Left ventricle myocardium inferior (tissue), 1 donor: ENCODE results near the gene NBEA. TPM values are rescaled to one million over a fixed set of nuclear protein-coding genes. Genes with fewer than 3 reads are reported as not detected.
A peak's percentile ranks its signal among the peaks of the same experiment; 100 is the strongest.

ENCODE experiments used
- DNase-seq: peaks from one replicate; pipeline ENCODE4 v3.0.0-alpha.2; 2020
- H3K27ac ChIP-seq: fragments of 200-600 bp; replicated peaks from 2 replicates; pipeline ENCODE4 v1.8.0; 2021
- H3K27me3 ChIP-seq: fragments of 200-600 bp; 2 replicates; pipeline ENCODE4 v1.8.0; 2021; ENCODE audit warnings: low read depth
- H3K36me3 ChIP-seq: fragments of 200-600 bp; 2 replicates; pipeline ENCODE4 v1.8.0; 2021
- H3K4me1 ChIP-seq: fragments of 200-600 bp; 2 replicates; pipeline ENCODE4 v1.8.0; 2021
- H3K4me3 ChIP-seq: fragments of 200-600 bp; 2 replicates; pipeline ENCODE4 v1.8.0; 2021; ENCODE audit warnings: mild to moderate bottlenecking, moderate library complexity
- H3K9me3 ChIP-seq: fragments of 200-600 bp; replicated peaks from 2 replicates; pipeline ENCODE4 v1.8.0; 2021
- intact Hi-C: fragments of 100-400 bp; cut with micrococcal nuclease; formaldehyde crosslinking; loops from one replicate; pipeline ENCODE4 v1.11.0; 2022
- total RNA-seq: library from RNA; stranded (reverse); fragmentation: NEBNext Ultra II Directional; extraction: Animal tissue kit (Norgen Biotek cat#: 25700); gene quantifications from one replicate; pipeline ENCODE4 v1.2.1, GENCODE V29; 2021
- TF ChIP-seq, protein P1 (sequence below): fragments of 200-600 bp; IDR thresholded peaks from 2 replicates; pipeline ENCODE4 v1.8.0; 2021; ENCODE audit warnings: antibody characterized with exemption, mild to moderate bottlenecking, borderline replicate concordance
- donor health status: DM: no; HTN: yes; CAD: no; lungs with severe emphysema.

NBEA gene
- total RNA-seq, 1 donor from 2014 or later, result 21.0 TPM

DNA sequence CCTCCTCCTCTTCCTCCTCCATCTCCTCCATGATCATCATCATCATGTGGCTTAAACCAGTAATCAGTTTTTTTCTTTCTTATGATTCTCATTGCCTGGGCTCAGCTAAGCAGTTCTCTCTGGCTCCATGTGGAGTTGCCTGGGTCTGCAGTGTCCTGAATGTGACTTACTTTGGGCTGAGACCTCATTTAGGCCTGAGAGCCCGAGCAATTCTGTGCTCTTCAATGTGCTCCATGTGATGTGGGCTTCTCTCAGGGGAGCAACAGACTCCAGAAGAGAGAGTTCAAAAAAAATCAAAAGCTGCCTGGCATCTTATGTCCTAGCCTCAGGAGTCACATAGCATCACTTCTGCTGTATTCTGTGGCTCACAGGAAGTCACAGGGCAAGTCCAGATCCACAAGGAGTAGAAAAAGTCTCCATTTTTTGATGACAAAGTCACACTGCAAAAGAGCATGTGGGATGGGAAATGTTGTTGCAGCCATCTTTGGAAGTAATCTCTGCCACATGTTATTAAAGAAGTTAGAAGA lies 405.7 kb downstream of the NBEA start:
- intact Hi-C loops, result no loop called here
- no peak overlapping the region for H3K27ac ChIP-seq
- no peaks in the 10 kb centered on the region for H3K9me3 ChIP-seq
- no peaks in the 10 kb centered on the region for H3K36me3 ChIP-seq
- DNase-seq, result no peak
- no peaks in the 10 kb centered on the region for H3K27me3 ChIP-seq
- TF ChIP-seq, protein P1, sequence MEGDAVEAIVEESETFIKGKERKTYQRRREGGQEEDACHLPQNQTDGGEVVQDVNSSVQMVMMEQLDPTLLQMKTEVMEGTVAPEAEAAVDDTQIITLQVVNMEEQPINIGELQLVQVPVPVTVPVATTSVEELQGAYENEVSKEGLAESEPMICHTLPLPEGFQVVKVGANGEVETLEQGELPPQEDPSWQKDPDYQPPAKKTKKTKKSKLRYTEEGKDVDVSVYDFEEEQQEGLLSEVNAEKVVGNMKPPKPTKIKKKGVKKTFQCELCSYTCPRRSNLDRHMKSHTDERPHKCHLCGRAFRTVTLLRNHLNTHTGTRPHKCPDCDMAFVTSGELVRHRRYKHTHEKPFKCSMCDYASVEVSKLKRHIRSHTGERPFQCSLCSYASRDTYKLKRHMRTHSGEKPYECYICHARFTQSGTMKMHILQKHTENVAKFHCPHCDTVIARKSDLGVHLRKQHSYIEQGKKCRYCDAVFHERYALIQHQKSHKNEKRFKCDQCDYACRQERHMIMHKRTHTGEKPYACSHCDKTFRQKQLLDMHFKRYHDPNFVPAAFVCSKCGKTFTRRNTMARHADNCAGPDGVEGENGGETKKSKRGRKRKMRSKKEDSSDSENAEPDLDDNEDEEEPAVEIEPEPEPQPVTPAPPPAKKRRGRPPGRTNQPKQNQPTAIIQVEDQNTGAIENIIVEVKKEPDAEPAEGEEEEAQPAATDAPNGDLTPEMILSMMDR, result no peak
- H3K4me3 ChIP-seq, result no peak overlapping the region
- H3K4me1 ChIP-seq, result peaks cover 30% of the 10 kb centered on the region

GRCh38 chr13:35349052-35349451 lies 407.0 kb downstream of the NBEA start:
- no peaks in the 10 kb centered on the region for H3K27me3 ChIP-seq
- peak overlapping the region; percentile 19 for H3K4me3 ChIP-seq
- no peaks in the 10 kb centered on the region for H3K9me3 ChIP-seq
- intact Hi-C loops, result no loop called here
- TF ChIP-seq, protein P1, result no peak
- peak overlapping the region; percentile 45 for H3K27ac ChIP-seq
- peaks cover 4% of the 10 kb centered on the region for H3K36me3 ChIP-seq
- H3K4me1 ChIP-seq, result peaks cover 30% of the 10 kb centered on the region
- no peak for DNase-seq

DNA sequence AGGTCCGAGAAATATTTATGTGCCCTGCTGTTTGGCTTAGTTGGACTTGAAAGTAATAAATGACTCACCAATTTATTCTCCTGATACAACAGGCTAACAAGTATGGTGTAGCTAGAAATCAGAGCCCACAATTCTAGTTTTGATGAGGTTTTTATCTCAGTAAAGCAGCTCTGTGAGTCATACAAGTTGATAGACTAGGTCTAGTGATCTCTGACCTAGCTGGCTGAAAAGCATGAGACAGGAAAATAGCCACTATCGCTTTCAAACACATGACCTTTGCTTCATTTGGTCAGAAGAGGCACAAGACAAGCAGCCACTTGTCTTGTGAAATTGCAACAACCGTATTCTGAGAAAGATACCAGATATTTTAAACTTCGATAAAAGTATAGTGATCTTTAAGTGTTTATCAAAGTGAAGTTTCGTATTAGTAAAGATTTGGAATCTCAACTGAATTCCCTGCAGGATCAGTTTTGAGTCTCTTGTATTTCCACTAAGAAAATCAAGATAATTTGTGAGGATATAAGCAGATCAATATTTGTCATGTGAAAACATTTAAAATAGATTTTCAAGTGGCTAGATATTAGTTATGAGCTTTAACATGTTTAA lies 407.7 kb downstream of the NBEA start:
- H3K27me3 ChIP-seq, result no peaks in the 10 kb centered on the region
- H3K4me1 ChIP-seq, result peaks cover 25% of the 10 kb centered on the region
- no peak for DNase-seq
- H3K27ac ChIP-seq, result peak overlapping the region; percentile 45
- peak overlapping the region; percentile 19 for H3K4me3 ChIP-seq
- no peaks in the 10 kb centered on the region for H3K9me3 ChIP-seq
- intact Hi-C loops, result no loop called here
- H3K36me3 ChIP-seq, result peaks cover 4% of the 10 kb centered on the region
- TF ChIP-seq, protein P1, result no peak

DNA sequence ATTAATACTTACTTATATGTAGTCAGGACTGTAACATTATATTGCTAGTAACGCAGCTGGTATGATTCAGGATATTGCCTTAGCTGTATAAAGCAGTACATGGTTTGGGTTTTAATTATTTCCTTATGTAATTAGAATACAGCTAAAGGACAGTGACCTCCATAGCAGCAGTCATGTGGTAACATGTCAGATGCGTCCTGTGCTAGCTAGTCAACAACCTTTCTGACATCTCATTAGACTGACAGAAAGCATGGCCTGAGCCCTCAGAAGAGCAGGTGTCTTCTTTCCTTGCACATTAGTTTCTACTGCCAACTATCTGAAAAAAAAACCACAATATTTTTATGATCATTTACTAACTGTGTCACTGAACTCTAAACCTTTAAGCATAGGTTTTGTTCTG lies 412.2 kb downstream of the NBEA start:
- Histone ChIP-seq H3K4me3 (no peak overlapping the region), H3K4me1 (peaks cover 10% of the 10 kb centered on the region), H3K27ac (no peak overlapping the region), H3K9me3 (no peaks in the 10 kb centered on the region), H3K36me3 (peaks cover 8% of the 10 kb centered on the region), H3K27me3 (no peaks in the 10 kb centered on the region)
- intact Hi-C loops, result no loop called here
- no peak for DNase-seq
- TF ChIP-seq, protein P1, result no peak

- TF ChIP-seq, protein P1, result no peak
- no peak overlapping the region for H3K27ac ChIP-seq
Measured at GRCh38 chr13:35354882-35355281, 412.8 kb downstream of the NBEA start.

More at GRCh38 chr13:35354882-35355281, 412.8 kb downstream of the NBEA start:
- H3K27me3 ChIP-seq, result no peaks in the 10 kb centered on the region
- peaks cover 8% of the 10 kb centered on the region for H3K36me3 ChIP-seq
- peaks cover 5% of the 10 kb centered on the region for H3K4me1 ChIP-seq
- H3K4me3 ChIP-seq, result no peak overlapping the region
- intact Hi-C loops, result no loop called here
- no peak for DNase-seq
- H3K9me3 ChIP-seq, result no peaks in the 10 kb centered on the region
